EL (cell line): ENCODE data around the gene CDH3.
A peak's percentile ranks its signal among the peaks of the same experiment; 100 is the strongest.

Experiments
- DNase-seq: peaks from one replicate; pipeline ENCODE4 v3.0.0-alpha.2; 2016

CDH3 gene

GRCh38 chr16:68644715-68645493 lies at the start of gene CDH3:
CDH3 (plus strand) TSS chr16:68645310; CDS start chr16:68645380, 70 bp downstream.
- DNase-seq: peak; percentile 55

GRCh38 chr16:68596266-68596665 lies 48.8 kb upstream of the CDH3 start:
- no peak for DNase-seq

- no peak for DNase-seq
Measured at GRCh38 chr16:68599586-68599985, 45.5 kb upstream of the CDH3 start.

- peak; percentile 7 for DNase-seq
Measured at GRCh38 chr16:68605746-68606145, 39.4 kb upstream of the CDH3 start.

- DNase-seq: no peak
Measured at GRCh38 chr16:68607443-68607842, 37.7 kb upstream of the CDH3 start.

- no peak for DNase-seq
Measured at GRCh38 chr16:68608330-68608729, 36.8 kb upstream of the CDH3 start.

GRCh38 chr16:68612996-68613395 lies 32.1 kb upstream of the CDH3 start:
- no peak for DNase-seq

GRCh38 chr16:68617734-68618133 lies 27.4 kb upstream of the CDH3 start:
- no peak for DNase-seq

GRCh38 chr16:68626557-68626956 lies 18.6 kb upstream of the CDH3 start:
- no peak for DNase-seq

GRCh38 chr16:68627951-68628425 lies 17.1 kb upstream of the CDH3 start:
- peak; percentile 18 for DNase-seq

- DNase-seq: no peak
Measured at GRCh38 chr16:68629351-68629910, 15.7 kb upstream of the CDH3 start.

GRCh38 chr16:68636064-68636560 lies 9.0 kb upstream of the CDH3 start:
- peak; percentile 5 for DNase-seq

- peak; percentile 31 for DNase-seq
Measured at GRCh38 chr16:68636818-68637217, 8.3 kb upstream of the CDH3 start.

GRCh38 chr16:68640972-68641371 lies 4.1 kb upstream of the CDH3 start:
- peak; percentile 63 for DNase-seq

- DNase-seq: no peak
Measured at GRCh38 chr16:68642047-68642435, 3.1 kb upstream of the CDH3 start.

GRCh38 chr16:68642436-68643101 lies 2.5 kb upstream of the CDH3 start:
- DNase-seq: peak; percentile 51

GRCh38 chr16:68643227-68643626 lies 1.9 kb upstream of the CDH3 start:
- DNase-seq: no peak

GRCh38 chr16:68643847-68644246 lies 1.3 kb upstream of the CDH3 start:
- DNase-seq: no peak

GRCh38 chr16:68644296-68644695 lies 814 bp upstream of the CDH3 start:
- DNase-seq: no peak

- no peak for DNase-seq
Measured at GRCh38 chr16:68645494-68646388, 631 bp downstream of the CDH3 start.

- no peak for DNase-seq
Measured at GRCh38 chr16:68646953-68647659, 2.0 kb downstream of the CDH3 start.

GRCh38 chr16:68651136-68651535 lies 6.0 kb downstream of the CDH3 start:
- DNase-seq: no peak
